Fibroblast of mammary gland (primary cell): ENCODE data around the gene ZPR1.

ENCODE experiments used
- DNase-seq: peaks from one replicate; pipeline ENCODE4 v3.0.0-alpha.2; 2010; ENCODE audit warnings: low read depth
- H3K4me3 ChIP-seq: 2 replicates; pipeline ENCODE4 v1.5.1; 2011; ENCODE audit warnings: low read depth, mild to moderate bottlenecking, low read length, moderate library complexity; ENCODE audit not compliant: control insufficient read depth
- TF ChIP-seq, protein P1 (sequence below): conservative IDR thresholded peaks from 2 replicates; pipeline ENCODE4 v1.5.1; 2011; ENCODE audit warnings: low read depth, low read length, inconsistent platforms; ENCODE audit not compliant: control insufficient read depth, insufficient read depth

The ZPR1 gene

DNA sequence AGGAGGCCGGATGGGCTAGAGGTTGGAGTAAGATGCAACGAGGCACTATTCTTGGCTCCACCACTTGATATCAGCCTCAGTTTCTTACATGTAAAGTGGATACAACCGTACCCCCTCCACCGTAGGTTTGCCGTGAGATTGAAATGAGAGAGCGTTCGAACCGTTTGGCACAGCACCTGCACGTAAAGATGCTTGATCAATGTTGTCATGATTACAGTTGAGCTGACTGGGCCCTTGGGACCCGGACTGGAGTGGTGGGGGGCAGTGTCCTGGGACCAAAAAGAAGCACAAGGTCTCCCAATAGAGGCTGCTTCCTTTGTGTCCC is 45.6 kb upstream of the ZPR1 start:
- TF ChIP-seq, protein P1, sequence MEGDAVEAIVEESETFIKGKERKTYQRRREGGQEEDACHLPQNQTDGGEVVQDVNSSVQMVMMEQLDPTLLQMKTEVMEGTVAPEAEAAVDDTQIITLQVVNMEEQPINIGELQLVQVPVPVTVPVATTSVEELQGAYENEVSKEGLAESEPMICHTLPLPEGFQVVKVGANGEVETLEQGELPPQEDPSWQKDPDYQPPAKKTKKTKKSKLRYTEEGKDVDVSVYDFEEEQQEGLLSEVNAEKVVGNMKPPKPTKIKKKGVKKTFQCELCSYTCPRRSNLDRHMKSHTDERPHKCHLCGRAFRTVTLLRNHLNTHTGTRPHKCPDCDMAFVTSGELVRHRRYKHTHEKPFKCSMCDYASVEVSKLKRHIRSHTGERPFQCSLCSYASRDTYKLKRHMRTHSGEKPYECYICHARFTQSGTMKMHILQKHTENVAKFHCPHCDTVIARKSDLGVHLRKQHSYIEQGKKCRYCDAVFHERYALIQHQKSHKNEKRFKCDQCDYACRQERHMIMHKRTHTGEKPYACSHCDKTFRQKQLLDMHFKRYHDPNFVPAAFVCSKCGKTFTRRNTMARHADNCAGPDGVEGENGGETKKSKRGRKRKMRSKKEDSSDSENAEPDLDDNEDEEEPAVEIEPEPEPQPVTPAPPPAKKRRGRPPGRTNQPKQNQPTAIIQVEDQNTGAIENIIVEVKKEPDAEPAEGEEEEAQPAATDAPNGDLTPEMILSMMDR = no peak

DNA sequence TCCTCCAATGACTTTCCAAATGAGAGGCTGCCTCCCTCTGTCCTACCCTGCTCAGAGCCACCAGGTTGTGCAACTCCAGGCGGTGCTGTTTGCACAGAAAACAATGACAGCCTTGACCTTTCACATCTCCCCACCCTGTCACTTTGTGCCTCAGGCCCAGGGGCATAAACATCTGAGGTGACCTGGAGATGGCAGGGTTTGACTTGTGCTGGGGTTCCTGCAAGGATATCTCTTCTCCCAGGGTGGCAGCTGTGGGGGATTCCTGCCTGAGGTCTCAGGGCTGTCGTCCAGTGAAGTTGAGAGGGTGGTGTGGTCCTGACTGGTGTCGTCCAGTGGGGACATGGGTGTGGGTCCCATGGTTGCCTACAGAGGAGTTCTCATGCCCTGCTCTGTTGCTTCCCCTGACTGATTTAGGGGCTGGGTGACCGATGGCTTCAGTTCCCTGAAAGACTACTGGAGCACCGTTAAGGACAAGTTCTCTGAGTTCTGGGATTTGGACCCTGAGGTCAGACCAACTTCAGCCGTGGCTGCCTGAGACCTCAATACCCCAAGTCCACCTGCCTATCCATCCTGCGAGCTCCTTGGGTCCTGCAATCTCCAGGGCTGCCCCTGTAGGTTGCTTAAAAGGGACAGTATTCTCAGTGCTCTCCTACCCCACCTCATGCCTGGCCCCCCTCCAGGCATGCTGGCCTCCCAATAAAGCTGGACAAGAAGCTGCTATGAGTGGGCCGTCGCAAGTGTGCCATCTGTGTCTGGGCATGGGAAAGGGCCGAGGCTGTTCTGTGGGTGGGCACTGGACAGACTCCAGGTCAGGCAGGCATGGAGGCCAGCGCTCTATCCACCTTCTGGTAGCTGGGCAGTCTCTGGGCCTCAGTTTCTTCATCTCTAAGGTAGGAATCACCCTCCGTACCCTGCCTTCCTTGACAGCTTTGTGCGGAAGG is 44.8 kb upstream of the ZPR1 start:
- TF ChIP-seq, protein P1 = no peak
- H3K4me3 ChIP-seq = no peak overlapping the region
- no peak for DNase-seq

More for the DNA sequence above, 45.6 kb upstream of the ZPR1 start:
- no peak for DNase-seq
- H3K4me3 ChIP-seq = no peak overlapping the region

DNA sequence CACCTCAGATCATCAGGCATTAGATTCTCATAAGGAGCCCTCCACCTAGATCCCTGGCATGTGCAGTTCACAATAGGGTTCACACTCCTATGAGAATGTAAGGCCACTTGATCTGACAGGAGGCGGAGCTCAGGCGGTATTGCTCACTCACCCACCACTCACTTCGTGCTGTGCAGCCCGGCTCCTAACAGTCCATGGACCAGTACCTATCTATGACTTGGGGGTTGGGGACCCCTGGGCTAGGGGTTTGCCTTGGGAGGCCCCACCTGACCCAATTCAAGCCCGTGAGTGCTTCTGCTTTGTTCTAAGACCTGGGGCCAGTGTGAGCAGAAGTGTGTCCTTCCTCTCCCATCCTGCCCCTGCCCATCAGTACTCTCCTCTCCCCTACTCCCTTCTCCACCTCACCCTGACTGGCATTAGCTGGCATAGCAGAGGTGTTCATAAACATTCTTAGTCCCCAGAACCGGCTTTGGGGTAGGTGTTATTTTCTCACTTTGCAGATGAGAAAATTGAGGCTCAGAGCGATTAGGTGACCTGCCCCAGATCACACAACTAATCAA is 44.0 kb upstream of the ZPR1 start:
- DNase-seq = no peak
- H3K4me3 ChIP-seq = no peak overlapping the region
- TF ChIP-seq, protein P1 = no peak

DNA sequence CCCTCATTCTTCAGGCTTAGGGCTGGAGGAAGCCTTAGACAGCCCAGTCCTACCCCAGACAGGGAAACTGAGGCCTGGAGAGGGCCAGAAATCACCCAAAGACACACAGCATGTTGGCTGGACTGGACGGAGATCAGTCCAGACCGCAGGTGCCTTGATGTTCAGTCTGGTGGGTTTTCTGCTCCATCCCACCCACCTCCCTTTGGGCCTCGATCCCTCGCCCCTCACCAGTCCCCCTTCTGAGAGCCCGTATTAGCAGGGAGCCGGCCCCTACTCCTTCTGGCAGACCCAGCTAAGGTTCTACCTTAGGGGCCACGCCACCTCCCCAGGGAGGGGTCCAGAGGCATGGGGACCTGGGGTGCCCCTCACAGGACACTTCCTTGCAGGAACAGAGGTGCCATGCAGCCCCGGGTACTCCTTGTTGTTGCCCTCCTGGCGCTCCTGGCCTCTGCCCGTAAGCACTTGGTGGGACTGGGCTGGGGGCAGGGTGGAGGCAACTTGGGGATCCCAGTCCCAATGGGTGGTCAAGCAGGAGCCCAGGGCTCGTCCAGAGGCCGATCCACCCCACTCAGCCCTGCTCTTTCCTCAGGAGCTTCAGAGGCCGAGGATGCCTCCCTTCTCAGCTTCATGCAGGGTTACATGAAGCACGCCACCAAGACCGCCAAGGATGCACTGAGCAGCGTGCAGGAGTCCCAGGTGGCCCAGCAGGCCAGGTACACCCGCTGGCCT is 42.5 kb upstream of the ZPR1 start:
- no peak for DNase-seq
- TF ChIP-seq, protein P1 = no peak
- no peak overlapping the region for H3K4me3 ChIP-seq

DNA sequence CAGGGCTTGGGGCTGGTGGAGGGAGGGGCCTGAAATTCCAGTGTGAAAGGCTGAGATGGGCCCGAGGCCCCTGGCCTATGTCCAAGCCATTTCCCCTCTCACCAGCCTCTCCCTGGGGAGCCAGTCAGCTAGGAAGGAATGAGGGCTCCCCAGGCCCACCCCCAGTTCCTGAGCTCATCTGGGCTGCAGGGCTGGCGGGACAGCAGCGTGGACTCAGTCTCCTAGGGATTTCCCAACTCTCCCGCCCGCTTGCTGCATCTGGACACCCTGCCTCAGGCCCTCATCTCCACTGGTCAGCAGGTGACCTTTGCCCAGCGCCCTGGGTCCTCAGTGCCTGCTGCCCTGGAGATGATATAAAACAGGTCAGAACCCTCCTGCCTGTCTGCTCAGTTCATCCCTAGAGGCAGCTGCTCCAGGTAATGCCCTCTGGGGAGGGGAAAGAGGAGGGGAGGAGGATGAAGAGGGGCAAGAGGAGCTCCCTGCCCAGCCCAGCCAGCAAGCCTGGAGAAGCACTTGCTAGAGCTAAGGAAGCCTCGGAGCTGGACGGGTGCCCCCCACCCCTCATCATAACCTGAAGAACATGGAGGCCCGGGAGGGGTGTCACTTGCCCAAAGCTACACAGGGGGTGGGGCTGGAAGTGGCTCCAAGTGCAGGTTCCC is 41.8 kb upstream of the ZPR1 start, which contains the start of gene APOC3:
APOC3 (plus strand) TSS at position 383 of the 659 bp plus-strand sequence. CDS start 676 bp downstream, outside the sequence.
- TF ChIP-seq, protein P1 = no peak

More for the DNA sequence above, 41.8 kb upstream of the ZPR1 start, which contains the start of gene APOC3:
- DNase-seq = peak; percentile 49
- H3K4me3 ChIP-seq = no peak within 1 kb of the TSS
